K562 (cell line): ENCODE results near the gene GABRD. TPM values are rescaled to one million over a fixed set of nuclear protein-coding genes. Genes with fewer than 3 reads are reported as not detected.

ENCODE experiments used
- ATAC-seq: fragments of 200-7000 bp; cut with Tn5 transposase; 3 replicates; pipeline ENCODE4 v1.9.1; 2020; ENCODE audit warnings: moderate library complexity
- BruUV-seq: library from RNA; stranded (reverse); fragments of 400-500 nt; replicated peaks from 2 replicates; lab custom pipeline; 2021; lab: Mats Ljungman, UMichigan
- CTCF ChIA-PET: fragments of 300-600 bp; formaldehyde crosslinking; extraction: SDS; loops from one replicate; lab custom pipeline; 2021; ENCODE audit warnings: low intra/inter-chr PET ratio; lab: Yijun Ruan, JAX
- POLR2A ChIA-PET: fragments of 300-600, 350-650 bp; sonication (Branson Sonifier 250); formaldehyde crosslinking; extraction: SDS; loops from one replicate; lab custom pipeline; 2021; ENCODE audit warnings: antibody characterized with exemption, inconsistent platforms; lab: Yijun Ruan, JAX
- DNase-seq, 4 experiments: peaks; one replicate each; pipeline versions ENCODE4 v3.0.0 to v3.0.0-alpha.2; 2011 to 2018; ENCODE audit warnings: low spot score in 3 of 4, mixed read lengths in 3 of 4; ENCODE audit errors: extremely low read depth in 1 of 4
- FAIRE-seq: peaks from 2 replicates; lab custom pipeline; 2011; peaks lifted over from hg19 to GRCh38; lab: Jason Lieb, UNC
- H2AFZ ChIP-seq: 2 replicates; pipeline ENCODE4 v1.6.0; 2011; ENCODE audit warnings: low read depth, low read length, control low read depth, inconsistent platforms
- H3K27ac ChIP-seq: fragments of 200-600 bp; 3 replicates; pipeline ENCODE4 v1.8.0; 2011; ENCODE audit warnings: low read depth, mild to moderate bottlenecking, control low read depth, inconsistent platforms, low read length, moderate library complexity, mixed read lengths; ENCODE audit errors: extremely low read depth
- H3K27me3 ChIP-seq, 2 experiments: fragments of 300-600 bp in 1 of 2; 2 replicates in 1 of 2; 3 replicates in 1 of 2; pipeline versions ENCODE4 v1.6.0 to v1.8.0; 2011; ENCODE audit warnings: inconsistent platforms in 2 of 2, low read length in 2 of 2, mild to moderate bottlenecking in 1 of 2, mixed read lengths in 1 of 2, moderate library complexity in 1 of 2; ENCODE audit not compliant: control insufficient read depth in 2 of 2, insufficient read depth in 2 of 2
- H3K36me3 ChIP-seq: fragments of 300-600 bp; 3 replicates; pipeline ENCODE4 v1.8.0; 2011; ENCODE audit warnings: mild to moderate bottlenecking, low read length, inconsistent platforms; ENCODE audit not compliant: control insufficient read depth, insufficient read depth
- H3K4me1 ChIP-seq, 2 experiments: fragments of 200-600 bp in 1 of 2; replicated peaks in 1 of 2; 2 replicates in 1 of 2; 3 replicates in 1 of 2; pipeline versions ENCODE4 v1.5.1 to v1.8.0; 2011; ENCODE audit warnings: inconsistent platforms in 2 of 2, low read length in 2 of 2, mild to moderate bottlenecking in 1 of 2, mixed read lengths in 1 of 2, moderate library complexity in 1 of 2; ENCODE audit not compliant: control insufficient read depth in 2 of 2, insufficient read depth in 2 of 2
- H3K4me2 ChIP-seq: 2 replicates; pipeline ENCODE4 v1.6.1; 2011; ENCODE audit warnings: low read length, control low read depth, inconsistent platforms, mixed read lengths; ENCODE audit not compliant: insufficient read depth
- H3K4me3 ChIP-seq: fragments of 200-600 bp; sonication (generic), shearing (Covaris generic); 2 replicates; pipeline ENCODE4 v1.5.1; 2016; ENCODE audit warnings: control low read depth, inconsistent platforms
- H3K79me2 ChIP-seq: fragments of 200-600 bp; 3 replicates; pipeline ENCODE4 v1.8.0; 2011; ENCODE audit warnings: low read length, inconsistent platforms; ENCODE audit not compliant: control insufficient read depth, insufficient read depth
- H3K9ac ChIP-seq, 2 experiments: 2 replicates each; pipeline versions ENCODE4 v1.6.0 to v1.6.1; 2011; ENCODE audit warnings: low read depth in 2 of 2, low read length in 2 of 2, control low read depth in 1 of 2, inconsistent platforms in 1 of 2, mild to moderate bottlenecking in 1 of 2, mixed read lengths in 1 of 2; ENCODE audit not compliant: insufficient read depth in 1 of 2
- H3K9me1 ChIP-seq: one replicate; pipeline ENCODE4 v1.6.0; 2011; ENCODE audit warnings: inconsistent platforms, mild to moderate bottlenecking, low read length, moderate library complexity; ENCODE audit not compliant: control insufficient read depth, insufficient read depth
- H3K9me3 ChIP-seq: replicated peaks from 2 replicates; pipeline ENCODE4 v1.5.1; 2011; ENCODE audit warnings: low read depth, low read length, inconsistent platforms; ENCODE audit not compliant: control insufficient read depth, insufficient read depth
- H4K20me1 ChIP-seq: replicated peaks from 2 replicates; pipeline ENCODE4 v1.6.1; 2011; ENCODE audit warnings: low read length, inconsistent platforms, mixed read lengths; ENCODE audit not compliant: control insufficient read depth, insufficient read depth
- AFF1 ChIP-seq, 2 experiments: fragments of 450-650 bp; IDR thresholded peaks; 2 replicates each; pipeline ENCODE4 v1.6.1; 2018; ENCODE audit warnings: mild to moderate bottlenecking in 2 of 2, low read depth in 1 of 2; ENCODE audit not compliant: partially characterized antibody in 2 of 2
- MAZ ChIP-seq, 2 experiments: fragments of 450-650 bp in 1 of 2; sonication (generic) in 1 of 2; formaldehyde crosslinking; IDR thresholded peaks in 1 of 2; conservative IDR thresholded peaks in 1 of 2; 2 replicates each; pipeline versions ENCODE4 v1.4.0 to v1.5.0; 2020; ENCODE audit warnings: mild to moderate bottlenecking in 1 of 2, missing genetic modification reagents in 1 of 2
- NFIC ChIP-seq: fragments of 450-650 bp; IDR thresholded peaks from 2 replicates; pipeline ENCODE4 v1.6.1; 2017; ENCODE audit warnings: mild to moderate bottlenecking, inconsistent platforms
- WGBS: fragments of 100-300 bp; shearing (Covaris generic); methylation state at CpG from one replicate; pipeline ENCODE4 v1.1.6; 2016; ENCODE audit warnings: low coverage, mixed read lengths; ENCODE audit not compliant: insufficient coverage; ENCODE audit errors: missing lambda C conversion rate; 5-methylcytosine and 5-hydroxymethylcytosine counted together
- in situ Hi-C: fragments of 300-500 bp; cut with MboI; formaldehyde crosslinking; loops from 4 replicates; pipeline ENCODE4 v1.15.0; 2018; ENCODE audit warnings: inconsistent platforms, mixed read lengths
- intact Hi-C: fragments of 100-400 bp; cut with micrococcal nuclease; formaldehyde crosslinking; loops from 2 replicates; pipeline ENCODE4 v1.14.2; 2022
- polyA plus RNA-seq, 8 experiments: library from polyadenylated mRNA; depleted of rRNA in 4 of 8; stranded (reverse) in 5 of 8; unstranded in 3 of 8; fragments of >200 nt; fragmentation: Nextera tagmentation in 2 of 8; fragmentation: Illumina TruSeq in 1 of 8; extraction: Ambion mirVana in 2 of 8; extraction: Trizol in 1 of 8; gene quantifications; 2 replicates each; pipeline versions ENCODE4 v1.2.1 to v1.2.3, GENCODE V29; 2011 to 2014; ENCODE audit warnings: inconsistent platforms in 1 of 8, missing spikeins in 1 of 8
- total RNA-seq, 7 experiments: library from RNA; depleted of rRNA in 6 of 7; stranded (reverse); fragments of >200 nt in 6 of 7; fragmentation: Illumina TruSeq in 2 of 7; extraction: Trizol in 2 of 7; gene quantifications; 2 replicates each; pipeline versions ENCODE4 v1.2.1 to v1.2.3, GENCODE V29; 2011 to 2021; ENCODE audit warnings: low replicate concordance in 1 of 7
- TF ChIP-seq, protein P1 (sequence below): fragments of 250-450 bp; sonication (Bioruptor Pico); IDR thresholded peaks from 2 replicates; pipeline ENCODE4 v1.5.0; 2022; ENCODE audit warnings: mild to moderate bottlenecking

Gene GABRD
- total and polyA plus RNA-seq, 9 of the 15 experiments (the other 6 are each of a cell fraction or from before 2014, with no cell fraction given) = 0.07 TPM; not detected in 8

DNA sequence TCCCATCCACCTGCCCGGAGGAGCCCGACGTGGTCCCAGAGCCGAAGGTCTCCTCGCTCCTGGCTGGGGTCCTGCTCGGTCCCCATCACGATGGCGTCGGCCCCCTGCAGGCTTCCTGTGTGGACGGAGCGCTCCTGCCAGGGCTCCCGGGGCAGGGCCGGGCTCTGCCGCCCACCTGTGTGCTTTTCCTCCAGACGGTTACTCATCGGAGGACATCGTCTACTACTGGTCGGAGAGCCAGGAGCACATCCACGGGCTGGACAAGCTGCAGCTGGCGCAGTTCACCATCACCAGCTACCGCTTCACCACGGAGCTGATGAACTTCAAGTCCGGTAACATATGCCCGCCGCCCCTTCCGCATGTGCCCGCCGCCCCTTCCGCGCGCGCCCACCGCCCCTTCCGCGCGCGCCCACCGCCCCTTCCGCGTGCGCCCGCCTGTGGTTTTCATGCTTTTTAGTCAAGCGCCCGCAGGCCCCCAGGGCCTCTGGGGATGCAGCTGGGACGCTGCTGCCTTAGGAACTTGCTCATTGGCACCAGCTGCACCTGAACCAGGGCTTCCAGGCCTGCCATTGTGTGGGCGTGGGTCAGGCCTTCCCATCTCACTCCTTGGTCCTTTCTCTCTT, 8.9 kb downstream of the GABRD start (continued):
- TF ChIP-seq MAZ (CRISPR knock-in tag; conservative IDR thresholded peaks at IDR 0.05 in 1 of 2, IDR thresholded peaks at IDR 0.05 in 1 of 2) = no peak

DNA sequence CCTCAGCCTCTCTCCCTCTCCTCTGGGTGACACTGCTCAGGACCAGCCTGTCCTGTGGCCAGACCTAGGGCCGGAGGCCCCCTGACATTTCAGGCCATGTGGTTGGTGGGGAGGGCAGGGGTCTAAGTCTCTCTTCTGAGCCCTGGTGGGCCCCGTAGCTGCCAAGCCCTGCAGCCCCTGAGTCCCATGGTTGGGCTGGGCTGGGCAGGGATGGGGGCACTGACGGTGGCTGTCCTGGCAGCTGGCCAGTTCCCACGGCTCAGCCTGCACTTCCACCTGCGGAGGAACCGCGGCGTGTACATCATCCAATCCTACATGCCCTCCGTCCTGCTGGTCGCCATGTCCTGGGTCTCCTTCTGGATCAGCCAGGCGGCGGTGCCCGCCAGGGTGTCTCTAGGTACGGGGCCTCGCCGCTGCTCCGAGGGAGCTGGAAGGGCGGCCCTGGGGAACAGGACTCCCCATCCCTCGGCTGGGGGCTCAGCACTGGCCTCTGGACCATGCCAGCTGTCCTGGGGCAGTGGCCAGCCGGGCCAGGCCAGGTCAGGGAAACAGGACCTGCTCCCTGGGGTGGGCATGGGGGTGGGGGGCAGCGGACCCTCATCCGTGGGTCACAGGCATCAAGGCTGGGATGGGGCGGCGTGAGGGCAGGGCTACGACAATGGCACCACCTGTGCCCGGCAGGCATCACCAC, 9.9 kb downstream of the GABRD start:
- no peak overlapping the region for H2AFZ ChIP-seq
- H3K4me1 ChIP-seq = peaks cover 0 to 39% of the 10 kb centered on the region in 2 experiments; a peak in 2 of 5 replicates
- intact Hi-C loops = no loop called here
- DNase-seq = no peak
- no peak overlapping the region for H3K4me3 ChIP-seq
- POLR2A ChIA-PET = interaction anchor here (0.6 to 0.7 kb wide), 2 partner anchors 108 to 120 kb away, joined by 3 read pairs; no protein-coding TSS in a partner anchor
- no peak overlapping the region for H3K27ac ChIP-seq
- no TSS peak for BruUV-seq
- no peak for ATAC-seq
- 5% methylated on average over 26 of the region's 26 CpGs for WGBS
- H3K9ac ChIP-seq = peak overlapping the region in 1 of 2 experiments; percentile 26; a peak in 1 of 4 replicates
- in situ Hi-C loops = no loop called here
- peaks cover 17% of the 10 kb centered on the region for H4K20me1 ChIP-seq
- no peaks in the 10 kb centered on the region for H3K9me3 ChIP-seq
- H3K4me2 ChIP-seq = no peak overlapping the region
- TF ChIP-seq NFIC (peak; percentile 74), AFF1 (IDR thresholded peaks at IDR 0.05; ENCODE audit: low read depth in 1 of 2, partially characterized antibody in 2 of 2) (no peak)
- TF ChIP-seq, protein P1, sequence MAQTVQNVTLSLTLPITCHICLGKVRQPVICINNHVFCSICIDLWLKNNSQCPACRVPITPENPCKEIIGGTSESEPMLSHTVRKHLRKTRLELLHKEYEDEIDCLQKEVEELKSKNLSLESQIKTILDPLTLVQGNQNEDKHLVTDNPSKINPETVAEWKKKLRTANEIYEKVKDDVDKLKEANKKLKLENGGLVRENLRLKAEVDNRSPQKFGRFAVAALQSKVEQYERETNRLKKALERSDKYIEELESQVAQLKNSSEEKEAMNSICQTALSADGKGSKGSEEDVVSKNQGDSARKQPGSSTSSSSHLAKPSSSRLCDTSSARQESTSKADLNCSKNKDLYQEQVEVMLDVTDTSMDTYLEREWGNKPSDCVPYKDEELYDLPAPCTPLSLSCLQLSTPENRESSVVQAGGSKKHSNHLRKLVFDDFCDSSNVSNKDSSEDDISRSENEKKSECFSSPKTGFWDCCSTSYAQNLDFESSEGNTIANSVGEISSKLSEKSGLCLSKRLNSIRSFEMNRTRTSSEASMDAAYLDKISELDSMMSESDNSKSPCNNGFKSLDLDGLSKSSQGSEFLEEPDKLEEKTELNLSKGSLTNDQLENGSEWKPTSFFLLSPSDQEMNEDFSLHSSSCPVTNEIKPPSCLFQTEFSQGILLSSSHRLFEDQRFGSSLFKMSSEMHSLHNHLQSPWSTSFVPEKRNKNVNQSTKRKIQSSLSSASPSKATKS (CRISPR knock-in tag) = no peak
- CTCF ChIA-PET = no interaction called here
- peaks cover 72 to 100% of the 10 kb centered on the region in 2 experiments for H3K27me3 ChIP-seq
- H3K9me1 ChIP-seq = no peaks in the 10 kb centered on the region
- FAIRE-seq = no peak
- H3K79me2 ChIP-seq = no peaks in the 10 kb centered on the region
- no peaks in the 10 kb centered on the region for H3K36me3 ChIP-seq
